SK-N-SH (cell line): ENCODE data around the gene GLCCI1.

Experiments
- CHD2 ChIP-seq: fragments of 150-350 bp; IDR thresholded peaks from 2 replicates; pipeline ENCODE4 v1.6.1; 2018; ENCODE audit warnings: low read length; ENCODE audit not compliant: partially characterized antibody
- CTCF ChIP-seq: fragments of 200-600 bp; sonication (generic); IDR thresholded peaks from 2 replicates; pipeline ENCODE4 v1.6.1; 2017; ENCODE audit warnings: antibody characterized with exemption, mild to moderate bottlenecking, moderate library complexity
- ELF1 ChIP-seq: IDR thresholded peaks from 2 replicates; pipeline ENCODE4 v1.4.0; 2012
- EP300 ChIP-seq, 2 experiments: IDR thresholded peaks; 2 replicates each; pipeline versions ENCODE4 v1.4.0 to v1.6.1; 2012; ENCODE audit warnings: borderline replicate concordance in 1 of 2, low read depth in 1 of 2, low read length in 1 of 2
- EZH2phosphoT487 ChIP-seq: fragments of 200-600 bp; sonication (generic); IDR thresholded peaks from 2 replicates; pipeline ENCODE4 v1.6.1; 2017; ENCODE audit warnings: low read depth, mixed run types, mild to moderate bottlenecking, antibody characterized with exemption, moderate library complexity, borderline replicate concordance
- MXI1 ChIP-seq: IDR thresholded peaks from 2 replicates; pipeline ENCODE4 v1.6.1; 2012; ENCODE audit warnings: mild to moderate bottlenecking, low read depth, low read length, improper control_type of control experiment
- NRF1 ChIP-seq: IDR thresholded peaks from 2 replicates; pipeline ENCODE4 v1.6.1; 2012; ENCODE audit warnings: low read depth, mild to moderate bottlenecking, low read length
- POLR2AphosphoS5 ChIP-seq: IDR thresholded peaks from 2 replicates; pipeline ENCODE4 v1.6.1; 2012; ENCODE audit warnings: low read depth, low read length
- REST ChIP-seq: IDR thresholded peaks from 2 replicates; pipeline ENCODE4 v1.6.1; 2012; ENCODE audit warnings: mild to moderate bottlenecking, low read depth, low read length, moderate library complexity
- RFX5 ChIP-seq: IDR thresholded peaks from 2 replicates; pipeline ENCODE4 v1.6.1; 2012; ENCODE audit warnings: mild to moderate bottlenecking, improper control_type of control experiment, low read length
- TAF1 ChIP-seq: IDR thresholded peaks from 2 replicates; pipeline ENCODE4 v1.6.1; 2012; ENCODE audit warnings: low read depth, mild to moderate bottlenecking, low read length, moderate library complexity, borderline replicate concordance
- TCF12 ChIP-seq: IDR thresholded peaks from 2 replicates; pipeline ENCODE4 v1.4.0; 2012
- USF2 ChIP-seq: fragments of 150-350 bp; IDR thresholded peaks from 2 replicates; pipeline ENCODE4 v1.6.1; 2017; ENCODE audit warnings: antibody characterized with exemption, low read length, low read depth, borderline replicate concordance
- YY1 ChIP-seq: IDR thresholded peaks from 2 replicates; pipeline ENCODE4 v1.4.0; 2012; ENCODE audit warnings: low read depth, mild to moderate bottlenecking

- TF ChIP-seq EP300 (IDR thresholded peaks at IDR 0.05; ENCODE audit: borderline replicate concordance in 1 of 2, low read depth in 1 of 2, low read length in 1 of 2) (no peak), POLR2AphosphoS5 (no peak), USF2 (no peak), CTCF (no peak), YY1 (no peak), TAF1 (no peak), RFX5 (no peak), REST (no peak), NRF1 (no peak), EZH2phosphoT487 (no peak), ELF1 (no peak), MXI1 (no peak), TCF12 (no peak), CHD2 (no peak)
Observed at GRCh38 chr7:7984424-7984823, 15.8 kb downstream of the GLCCI1 start.
